Measurements from ENCODE around the gene NUP50. TPM values are rescaled to one million over a fixed set of nuclear protein-coding genes. Genes with fewer than 3 reads are reported as not detected.

NUP50 gene
- total and polyA plus RNA-seq, 8 donors, result 14.6 to 443 (median 113) TPM

- H3K9me3 ChIP-seq, result no peaks in the 10 kb centered on the region
- no peaks in the 10 kb centered on the region for H3K27me3 ChIP-seq
- DNase-seq, result peak in 1 of 2 donors; percentile 50
- H3K4me3 ChIP-seq, result no peak overlapping the region
- H3K27ac ChIP-seq, result peak overlapping the region in 2 of 5 donors; percentile 21 to 23
- intact Hi-C loops (cut with DNase I; ENCODE audit: low total_unique reads), result no loop called here
- WGBS, 5 donors, result 35 to 53% (median 46%) methylated on average over 5 of the region's 5 CpGs
- no peak for TF ChIP-seq POLR2A (IDR thresholded peaks at IDR 0.05)
- peak in 1 of 3 donors; percentile 53 for TF ChIP-seq POLR2AphosphoS5 (IDR thresholded peaks at IDR 0.05)
- TF ChIP-seq EP300 (IDR thresholded peaks at IDR 0.05), result no peak
- peaks cover 18 to 67% (median 46%) of the 10 kb centered on the region in 4 donors for H3K4me1 ChIP-seq
- H3K36me3 ChIP-seq, result peaks cover 27 to 44% (median 42%) of the 10 kb centered on the region in 4 donors
Measured at GRCh38 chr22:45166932-45167331, 3.2 kb downstream of the NUP50 start.

- Histone ChIP-seq H3K27me3 (no peaks in the 10 kb centered on the region), H3K4me3 (no peak overlapping the region), H3K27ac (peak overlapping the region in 1 of 5 donors; percentile 14), H3K4me1 (peaks cover 18 to 60% (median 32%) of the 10 kb centered on the region in 4 donors), H3K36me3 (peaks cover 48 to 73% (median 71%) of the 10 kb centered on the region in 4 donors), H3K9me3 (no peaks in the 10 kb centered on the region)
- TF ChIP-seq POLR2AphosphoS5 (IDR thresholded peaks at IDR 0.05) (no peak), CTCF (IDR thresholded peaks at IDR 0.05) (no peak), POLR2A (IDR thresholded peaks at IDR 0.05) (no peak)
- intact Hi-C loops (cut with DNase I; ENCODE audit: low total_unique reads), result no loop called here
- 53 to 74% (median 69%) methylated on average over 19 of the region's 19 CpGs for WGBS, 5 donors
- DNase-seq, result no peak
Measured at GRCh38 chr22:45169591-45170466, 6.1 kb downstream of the NUP50 start.

GRCh38 chr22:45171830-45172229 lies 8.1 kb downstream of the NUP50 start:
- no peak for DNase-seq
- H3K4me1 ChIP-seq, result peaks cover 5 to 47% (median 12%) of the 10 kb centered on the region in 4 donors
- intact Hi-C loops (cut with DNase I; ENCODE audit: low total_unique reads), result no loop called here
- no peak for TF ChIP-seq POLR2AphosphoS5 (IDR thresholded peaks at IDR 0.05)
- no peak for TF ChIP-seq POLR2A (IDR thresholded peaks at IDR 0.05)
- no peak for TF ChIP-seq EP300 (IDR thresholded peaks at IDR 0.05)
- no peak for TF ChIP-seq CTCF (IDR thresholded peaks at IDR 0.05)
- H3K27ac ChIP-seq, result no peak overlapping the region
- H3K27me3 ChIP-seq, result no peaks in the 10 kb centered on the region
- WGBS, 5 donors, result 76 to 89% (median 83%) methylated on average over 6 of the region's 6 CpGs
- H3K4me3 ChIP-seq, result no peak overlapping the region
- H3K9me3 ChIP-seq, result no peaks in the 10 kb centered on the region
- peaks cover 61 to 93% (median 91%) of the 10 kb centered on the region in 4 donors for H3K36me3 ChIP-seq

GRCh38 chr22:45172881-45173585 lies 9.3 kb downstream of the NUP50 start:
- Histone ChIP-seq H3K27me3 (no peaks in the 10 kb centered on the region), H3K36me3 (peaks cover 68 to 100% (median 100%) of the 10 kb centered on the region in 4 donors), H3K9me3 (no peaks in the 10 kb centered on the region), H3K4me3 (no peak overlapping the region), H3K4me1 (peaks cover 0 to 35% (median 5%) of the 10 kb centered on the region in 4 donors), H3K27ac (no peak overlapping the region)
- intact Hi-C loops (cut with DNase I; ENCODE audit: low total_unique reads), result no loop called here
- 66 to 80% (median 72%) methylated on average over 7 of the region's 7 CpGs for WGBS, 5 donors
- peak in 1 of 2 donors; percentile 36 for DNase-seq
- TF ChIP-seq POLR2A (IDR thresholded peaks at IDR 0.05), result no peak
- no peak for TF ChIP-seq POLR2AphosphoS5 (IDR thresholded peaks at IDR 0.05)
- no peak for TF ChIP-seq EP300 (IDR thresholded peaks at IDR 0.05)
- TF ChIP-seq CTCF (IDR thresholded peaks at IDR 0.05), result no peak
